Heart right ventricle (tissue), 16 donors: ENCODE data around the gene SPSB2. TPM values are rescaled to one million over a fixed set of nuclear protein-coding genes. Genes with fewer than 3 reads are reported as not detected.
A peak's percentile ranks its signal among the peaks of the same experiment; 100 is the strongest.
"Not testable (repeated sequence)": the region's sequence is repeated elsewhere in the genome, so short reads cannot be mapped to it uniquely, and the experiment has no call there.

Source experiments
- ATAC-seq, 8 donors: fragments of 200-7000 bp; cut with Tn5 transposase; one replicate each; pipeline ENCODE4 v1.9.1; 2020; ENCODE audit warnings: mild to moderate bottlenecking in 8 of 8, moderate library complexity in 8 of 8, moderate number of reproducible peaks in 1 of 8
- DNase-seq, 2 donors: peaks; one replicate each; pipeline ENCODE4 v3.0.0-alpha.2; 2020
- H3K27ac ChIP-seq, 10 donors: fragments of 200-600 bp; sonication (generic) in 2 of 10; one replicate each; pipeline versions ENCODE4 v1.5.0 to v1.8.0; 2020 to 2022; ENCODE audit warnings: mild to moderate bottlenecking in 3 of 10
- H3K27me3 ChIP-seq, 7 donors: fragments of 200-600 bp; one replicate each; pipeline ENCODE4 v1.8.0; 2021 to 2022; ENCODE audit warnings: mild to moderate bottlenecking in 2 of 7
- H3K36me3 ChIP-seq, 9 donors: fragments of 200-600 bp; sonication (generic) in 1 of 9; one replicate each; pipeline versions ENCODE4 v1.5.0 to v1.8.0; 2020 to 2022; ENCODE audit warnings: mild to moderate bottlenecking in 2 of 9
- H3K4me1 ChIP-seq, 9 donors: fragments of 200-600 bp; sonication (generic) in 1 of 9; one replicate each; pipeline versions ENCODE4 v1.5.0 to v1.8.0; 2020 to 2022; ENCODE audit warnings: mild to moderate bottlenecking in 4 of 9
- H3K4me3 ChIP-seq, 10 donors: fragments of 200-600 bp; sonication (generic) in 2 of 10; one replicate each; pipeline versions ENCODE4 v1.5.0 to v1.8.0; 2020 to 2022; ENCODE audit warnings: mild to moderate bottlenecking in 7 of 10, moderate library complexity in 2 of 10
- H3K9me3 ChIP-seq, 11 donors: fragments of 200-600 bp in 10 of 11; sonication (generic) in 2 of 11; one replicate each; pipeline versions ENCODE4 v1.5.0 to v1.8.0; 2013 to 2022; ENCODE audit warnings: mild to moderate bottlenecking in 2 of 11, control low read depth in 1 of 11, moderate library complexity in 1 of 11
- WGBS, 2 donors: extraction: QIAGEN DNeasy Blood & Tissue Kit; methylation state at CpG; one replicate each; pipeline ENCODE4 v1.1.7; 2013; ENCODE audit warnings: inconsistent platforms in 1 of 2; 5-methylcytosine and 5-hydroxymethylcytosine counted together
- intact Hi-C, 10 donors: fragments of 100-400 bp; cut with DNase I; formaldehyde crosslinking; loops; one replicate each; pipeline versions ENCODE4 v1.11.1 to v1.14.2; 2022
- polyA plus RNA-seq, 2 donors: library from polyadenylated mRNA; stranded (reverse); fragments of 200-250 nt; gene quantifications; one replicate each; pipeline ENCODE4 v1.2.3, GENCODE V29; 2013
- total RNA-seq, 10 donors: library from RNA; stranded (reverse); fragmentation: NEBNext Ultra II Directional in 3 of 10; extraction: Animal tissue kit (Norgen Biotek cat#: 25700) in 3 of 10; gene quantifications; one replicate each; pipeline versions ENCODE4 v1.2.1 to v1.2.4, GENCODE V29; 2021 to 2023
- TF ChIP-seq, protein P1 (sequence below), 9 donors: fragments of 200-600 bp; sonication (generic) in 2 of 9; IDR thresholded peaks; one replicate each; pipeline versions ENCODE4 v1.5.0 to v1.8.0; 2021 to 2022; ENCODE audit warnings: antibody characterized with exemption in 9 of 9, mild to moderate bottlenecking in 5 of 9, moderate library complexity in 1 of 9
- donor health status: Arrhythmogenic right ventricular cardiomyopathy.
- donor health status: ischemic (EF 13 %, LVEDD 7.1; RV severe dilation, severe dysfunction).
- donor health status: healthy with polysubstance abuse.
- donor health status: DM: no; HTN: yes; CAD: no.
- donor health status: DM: no; HTN: no; CAD: no.
- donor health status: ischemic (EF 25% LVEDD 6.9; RV normal size, moderate dysfunction).
- donor health status: ischemic (EF 25% LVEDD 5.7; RV mildly dilated, moderate dysfunction).
- donor health status: healthy.
- donor health status: DM: yes; HTN: yes; CAD: no.
- donor health status: Ischemic cardiomyopathy.
- donor health status: ischemic (EF 35%, LVEDD 5.7; RV mildly dilated, moderate dysfunction).
- donor health status: nonischemic (EF 11% LVEDD 7.7; RV severe dilation, severe dysfunction).
- donor health status: DM: yes; HTN: yes; CAD: no.
- donor health status: PGD.
- donor health status: ischemic (EF 29% LVEDD 5.4; RV normal size, mild dysfunction).
- donor health status: nonischemic (EF 23%, LVEDD 6.1; RV moderate dilation, normal function).

SPSB2 gene
- total and polyA plus RNA-seq, 12 donors = 2.0 to 5.6 (median 3.4) TPM

DNA sequence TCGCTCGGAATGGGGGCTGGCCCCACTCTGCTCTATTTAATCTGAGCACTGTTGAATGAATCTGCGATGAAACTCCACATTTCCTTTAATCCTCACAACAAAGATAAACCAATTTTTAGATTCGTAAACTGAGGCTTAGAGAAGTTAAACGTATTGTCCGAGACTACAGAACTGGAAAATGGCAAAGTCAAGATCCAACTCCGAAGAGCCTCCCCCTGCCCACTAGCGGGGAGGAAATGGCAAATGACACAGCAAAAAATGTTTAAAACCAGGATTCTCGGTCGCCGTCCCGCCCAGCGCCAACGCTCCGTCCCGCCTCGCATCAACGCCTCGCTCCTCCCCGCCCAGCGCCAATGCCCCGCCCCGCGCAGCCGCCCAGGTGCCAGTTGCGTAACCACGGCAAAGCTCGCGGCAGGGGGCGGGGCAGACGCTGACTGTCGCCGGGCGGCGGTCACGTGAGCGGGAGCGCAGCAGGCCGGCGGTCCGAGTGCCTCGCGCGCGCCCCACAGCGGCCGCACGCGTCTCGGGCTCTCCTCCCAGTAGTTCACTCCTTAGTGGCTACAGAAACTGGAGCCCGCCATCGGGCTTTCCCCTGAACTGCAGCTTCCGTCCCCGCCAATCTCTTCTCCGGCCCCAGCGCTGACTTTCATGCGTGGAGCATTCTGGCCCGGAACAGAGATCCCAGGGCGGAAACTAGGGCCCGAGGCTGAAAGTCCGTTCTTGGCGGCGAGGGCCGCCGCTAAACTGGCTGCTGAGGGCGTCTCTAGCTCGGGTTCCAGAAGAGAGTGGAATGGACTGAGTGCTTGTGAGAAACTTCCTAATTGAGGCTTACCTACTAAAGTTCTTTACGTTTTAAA, 17.9 kb upstream of the SPSB2 start:
- H3K9me3 ChIP-seq = no peaks in the 10 kb centered on the region
- 2% methylated on average over 68 of the region's 68 CpGs for WGBS, 2 donors
- TF ChIP-seq, protein P1, sequence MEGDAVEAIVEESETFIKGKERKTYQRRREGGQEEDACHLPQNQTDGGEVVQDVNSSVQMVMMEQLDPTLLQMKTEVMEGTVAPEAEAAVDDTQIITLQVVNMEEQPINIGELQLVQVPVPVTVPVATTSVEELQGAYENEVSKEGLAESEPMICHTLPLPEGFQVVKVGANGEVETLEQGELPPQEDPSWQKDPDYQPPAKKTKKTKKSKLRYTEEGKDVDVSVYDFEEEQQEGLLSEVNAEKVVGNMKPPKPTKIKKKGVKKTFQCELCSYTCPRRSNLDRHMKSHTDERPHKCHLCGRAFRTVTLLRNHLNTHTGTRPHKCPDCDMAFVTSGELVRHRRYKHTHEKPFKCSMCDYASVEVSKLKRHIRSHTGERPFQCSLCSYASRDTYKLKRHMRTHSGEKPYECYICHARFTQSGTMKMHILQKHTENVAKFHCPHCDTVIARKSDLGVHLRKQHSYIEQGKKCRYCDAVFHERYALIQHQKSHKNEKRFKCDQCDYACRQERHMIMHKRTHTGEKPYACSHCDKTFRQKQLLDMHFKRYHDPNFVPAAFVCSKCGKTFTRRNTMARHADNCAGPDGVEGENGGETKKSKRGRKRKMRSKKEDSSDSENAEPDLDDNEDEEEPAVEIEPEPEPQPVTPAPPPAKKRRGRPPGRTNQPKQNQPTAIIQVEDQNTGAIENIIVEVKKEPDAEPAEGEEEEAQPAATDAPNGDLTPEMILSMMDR (IDR thresholded peaks at IDR 0.05) = peak; percentile 81 to 99 (median 95)
- intact Hi-C loops = loop anchor here in 3 of 10 donors (1.0 to 2.0 kb wide), 2 partner anchors 18 to 39 kb away; partner anchors contain the start of genes SPSB2 (in 2 of the 3) and USP5 (in 1 of the 3)
- peak overlapping the region; percentile 73 to 94 (median 90) for H3K27ac ChIP-seq
- peaks cover 0 to 4% (median 0%) of the 10 kb centered on the region in 9 donors for H3K36me3 ChIP-seq
- H3K4me3 ChIP-seq = peak overlapping the region; percentile 15 to 63 (median 53)
- ATAC-seq = peak; percentile 97 to 99 (median 98)
- DNase-seq = peak; percentile 98 to 99
- H3K4me1 ChIP-seq = peaks cover 0 to 22% (median 11%) of the 10 kb centered on the region in 9 donors
- no peaks in the 10 kb centered on the region for H3K27me3 ChIP-seq

DNA sequence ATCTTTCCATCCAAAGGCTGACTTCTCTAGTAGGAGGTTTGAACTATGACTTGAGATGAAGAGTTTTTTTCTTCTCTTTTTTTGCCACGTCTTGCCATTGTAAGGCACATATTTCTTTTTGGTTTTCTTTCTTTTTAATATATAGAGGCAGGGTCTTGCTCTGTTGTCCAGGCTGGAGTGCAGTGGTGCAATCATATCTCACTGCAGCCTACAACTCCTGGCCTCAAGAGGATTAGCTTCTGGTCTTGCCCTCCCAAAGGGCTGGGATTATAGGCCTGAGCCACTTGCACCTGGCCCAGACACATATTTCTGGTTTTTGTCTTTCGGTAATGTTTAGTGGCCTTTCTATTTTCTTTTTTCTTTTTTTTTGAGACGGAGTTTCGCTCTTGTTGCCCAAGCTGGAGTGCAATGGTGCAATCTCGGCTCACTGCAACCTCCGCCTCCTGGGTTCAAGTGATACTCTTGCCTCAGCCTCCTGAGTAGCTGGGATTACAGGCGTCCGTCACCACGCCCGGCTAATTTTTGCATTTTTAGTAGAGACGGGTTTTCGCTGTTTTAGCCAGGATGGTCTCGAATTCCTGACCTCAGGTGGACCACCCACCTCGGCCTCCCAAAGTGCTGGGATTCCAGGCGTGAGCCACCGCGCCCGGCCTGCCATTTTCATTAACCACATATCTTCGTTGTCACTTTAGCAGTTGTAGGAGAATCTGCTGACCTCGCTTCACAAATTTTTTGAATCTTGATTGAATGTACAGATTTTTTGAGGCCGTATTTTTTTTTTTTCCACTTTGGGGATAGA, 16.9 kb upstream of the SPSB2 start:
- Histone ChIP-seq H3K27ac (peak overlapping the region in 8 of 10 donors; percentile 84 to 94 (median 90)), H3K4me3 (peak overlapping the region in 3 of 10 donors; percentile 52 to 63 (median 61)), H3K4me1 (peaks cover 0 to 22% (median 11%) of the 10 kb centered on the region in 9 donors)
- not testable (repeated sequence) for H3K9me3 ChIP-seq, DNase-seq, H3K27me3 ChIP-seq, H3K36me3 ChIP-seq, ATAC-seq
- intact Hi-C loops = loop anchor here in 3 of 10 donors (1.0 to 2.0 kb wide), 2 partner anchors 17 to 38 kb away; partner anchors contain the start of genes SPSB2 (in 2 of the 3) and USP5 (in 1 of the 3)
- 94 to 98% methylated on average over 21 of the region's 21 CpGs for whole genome bisulfite sequencing, 2 donors

DNA sequence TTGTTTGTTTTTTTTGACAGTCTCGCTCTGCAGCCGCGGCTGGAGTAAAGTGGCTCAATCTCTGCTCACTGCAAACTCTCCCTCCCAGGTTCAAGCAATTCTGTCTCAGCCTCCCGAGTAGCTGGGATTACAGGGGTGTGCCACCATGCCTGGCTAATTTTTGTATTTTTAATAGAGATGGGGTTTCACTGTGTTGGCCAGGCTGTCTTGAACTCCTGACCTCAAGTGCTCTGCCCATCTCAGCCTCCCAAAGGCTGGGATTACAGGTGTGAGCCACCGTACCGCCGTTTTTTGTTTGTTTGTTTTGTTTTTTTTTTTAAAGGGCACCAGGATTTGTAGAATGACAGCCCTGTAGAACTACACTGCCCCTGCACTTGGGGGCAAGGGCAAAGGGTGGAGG, 15.7 kb upstream of the SPSB2 start:
- peaks cover 0 to 22% (median 11%) of the 10 kb centered on the region in 9 donors for H3K4me1 ChIP-seq
- H3K4me3 ChIP-seq, intact Hi-C loops, H3K27ac ChIP-seq, H3K9me3 ChIP-seq, ATAC-seq, DNase-seq, H3K27me3 ChIP-seq: not testable (repeated sequence)
- peaks cover 0 to 21% (median 0%) of the 10 kb centered on the region in 9 donors for H3K36me3 ChIP-seq
- 81% methylated on average over 7 of the region's 7 CpGs for WGBS, 2 donors

DNA sequence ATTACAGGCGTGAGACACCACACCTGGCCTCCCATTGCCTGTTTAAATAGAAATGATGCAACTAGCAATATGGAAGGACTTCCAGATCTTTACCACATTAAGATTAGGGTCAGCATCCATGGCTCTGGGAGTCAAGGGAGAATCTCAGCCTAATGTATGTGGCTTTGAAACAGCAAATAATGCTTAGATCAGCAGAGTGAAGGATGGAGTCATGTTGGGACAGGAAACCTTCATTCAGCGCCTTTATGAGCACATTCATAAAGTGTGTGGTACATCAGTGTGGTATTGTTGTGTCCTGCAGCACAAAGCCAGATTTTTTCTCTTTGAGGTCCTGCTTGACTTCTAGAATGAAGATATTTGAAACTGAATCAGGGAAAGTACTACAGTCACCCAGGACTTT, 15.3 kb upstream of the SPSB2 start:
- DNase-seq (no peak), ATAC-seq (no peak)
- Histone ChIP-seq H3K27ac (no peak overlapping the region), H3K27me3 (no peaks in the 10 kb centered on the region), H3K9me3 (no peaks in the 10 kb centered on the region), H3K36me3 (peaks cover 0 to 25% (median 0%) of the 10 kb centered on the region in 9 donors), H3K4me1 (peaks cover 0 to 22% (median 11%) of the 10 kb centered on the region in 9 donors), H3K4me3 (no peak overlapping the region)
- intact Hi-C loops = no loop called here
- 86 to 92% methylated on average over 2 of the region's 2 CpGs for WGBS, 2 donors
- TF ChIP-seq, protein P1 (IDR thresholded peaks at IDR 0.05) = no peak

DNA sequence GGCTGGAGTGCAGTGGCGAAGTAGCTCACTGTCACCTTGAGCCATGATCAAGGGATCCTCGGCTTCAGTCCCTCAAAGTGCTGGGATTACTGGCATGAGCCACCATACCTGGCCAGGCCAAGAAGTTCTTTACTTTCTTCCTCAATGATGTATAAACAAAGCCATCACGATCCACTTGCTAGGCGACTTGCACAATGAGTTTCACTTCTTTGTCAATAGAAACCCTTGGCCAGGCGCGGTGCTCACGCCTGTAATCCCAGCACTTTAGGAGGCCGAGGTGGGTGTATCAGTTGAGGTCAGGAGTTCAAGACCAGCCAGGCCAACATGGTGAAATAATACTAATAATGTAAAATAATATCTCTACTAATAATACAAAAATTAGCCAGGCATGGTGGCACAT, 14.4 kb upstream of the SPSB2 start:
- H3K27ac ChIP-seq = no peak overlapping the region
- no peaks in the 10 kb centered on the region for H3K27me3 ChIP-seq
- peaks cover 0 to 22% (median 11%) of the 10 kb centered on the region in 9 donors for H3K4me1 ChIP-seq
- no peak overlapping the region for H3K4me3 ChIP-seq
- DNase-seq = no peak
- TF ChIP-seq, protein P1 (IDR thresholded peaks at IDR 0.05) = no peak
- H3K9me3 ChIP-seq = no peaks in the 10 kb centered on the region
- 82 to 85% methylated on average over 8 of the region's 8 CpGs for WGBS, 2 donors
- intact Hi-C loops = no loop called here
- no peak for ATAC-seq
- H3K36me3 ChIP-seq = peaks cover 0 to 34% (median 0%) of the 10 kb centered on the region in 9 donors

DNA sequence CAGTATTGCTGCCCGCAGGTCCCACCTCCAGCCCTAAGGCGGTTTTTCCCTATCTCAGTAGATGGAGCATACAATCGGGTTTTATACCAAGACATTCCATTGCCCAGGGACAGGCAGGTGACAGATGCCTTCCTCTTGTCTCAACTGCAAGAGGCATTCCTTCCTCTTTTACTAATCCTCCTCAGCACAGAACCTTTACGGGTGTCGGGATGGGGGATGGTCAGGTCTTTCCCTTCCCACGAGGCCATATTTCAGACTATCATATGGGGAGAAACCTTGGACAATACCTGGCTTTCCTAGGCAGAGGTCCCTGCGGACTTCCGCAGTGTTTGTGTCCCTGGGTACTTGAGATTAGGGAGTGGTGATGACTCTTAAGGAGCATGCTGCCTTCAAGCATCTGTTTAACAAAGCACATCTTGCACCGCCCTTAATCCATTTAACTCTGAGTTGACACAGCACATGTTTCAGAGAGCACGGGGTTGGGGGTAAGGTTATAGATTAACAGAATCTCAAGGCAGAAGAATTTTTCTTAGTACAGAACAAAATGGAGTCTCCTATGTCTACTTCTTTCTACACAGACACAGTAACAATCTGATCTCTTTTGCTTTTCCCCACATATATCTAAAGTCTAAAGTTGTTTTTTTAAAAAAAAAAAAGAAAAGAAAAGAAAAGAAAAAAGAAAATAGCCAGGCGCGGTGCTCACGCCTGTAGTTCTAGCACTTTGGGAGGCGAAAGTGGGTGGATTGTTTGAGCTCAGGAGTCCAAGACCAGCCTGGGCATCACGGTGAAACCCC, 13.3 kb upstream of the SPSB2 start:
- intact Hi-C loops, H3K4me3 ChIP-seq, ATAC-seq: not testable (repeated sequence)

More for the DNA sequence above, 13.3 kb upstream of the SPSB2 start:
- H3K27me3 ChIP-seq, H3K9me3 ChIP-seq, H3K27ac ChIP-seq, DNase-seq: not testable (repeated sequence)
- Histone ChIP-seq H3K36me3 (peaks cover 0 to 36% (median 0%) of the 10 kb centered on the region in 9 donors), H3K4me1 (peaks cover 0 to 17% (median 5%) of the 10 kb centered on the region in 9 donors)
- WGBS, 2 donors = 78% methylated on average over 12 of the region's 15 CpGs
